ENCODE measurements around the gene FGFRL1. TPM values are rescaled to one million over a fixed set of nuclear protein-coding genes. Genes with fewer than 3 reads are reported as not detected.
A peak's percentile ranks its signal among the peaks of the same experiment; 100 is the strongest.

The FGFRL1 gene
- total RNA-seq, 6 experiments from 2014 or later: 27.9 to 60.1 (median 45.7) TPM

DNA sequence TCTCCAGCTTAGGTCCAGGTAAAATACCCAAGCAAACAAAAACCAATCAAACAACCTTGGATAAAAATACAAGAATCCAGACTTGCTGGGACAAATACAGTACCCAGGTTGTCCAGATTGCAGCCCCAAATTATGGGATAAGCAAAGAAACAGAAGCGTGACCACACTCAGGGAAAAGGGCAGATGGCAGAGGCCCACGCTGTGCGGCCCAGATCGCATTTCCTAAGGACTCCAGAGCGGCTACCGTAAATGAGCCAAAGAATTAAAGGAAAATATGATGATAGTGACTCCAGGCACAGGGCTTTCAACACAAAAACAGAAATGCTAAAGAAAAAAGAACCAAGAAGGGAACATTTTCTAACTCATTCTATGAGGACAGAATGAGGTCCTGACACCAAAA lies 50.3 kb downstream of the FGFRL1 start:
- no peaks in the 10 kb centered on the region for H3K9me3 ChIP-seq
- DNase-seq (peak in 1 of 3 donors; percentile 5), ATAC-seq (no peak)
- TF ChIP-seq, protein P1, sequence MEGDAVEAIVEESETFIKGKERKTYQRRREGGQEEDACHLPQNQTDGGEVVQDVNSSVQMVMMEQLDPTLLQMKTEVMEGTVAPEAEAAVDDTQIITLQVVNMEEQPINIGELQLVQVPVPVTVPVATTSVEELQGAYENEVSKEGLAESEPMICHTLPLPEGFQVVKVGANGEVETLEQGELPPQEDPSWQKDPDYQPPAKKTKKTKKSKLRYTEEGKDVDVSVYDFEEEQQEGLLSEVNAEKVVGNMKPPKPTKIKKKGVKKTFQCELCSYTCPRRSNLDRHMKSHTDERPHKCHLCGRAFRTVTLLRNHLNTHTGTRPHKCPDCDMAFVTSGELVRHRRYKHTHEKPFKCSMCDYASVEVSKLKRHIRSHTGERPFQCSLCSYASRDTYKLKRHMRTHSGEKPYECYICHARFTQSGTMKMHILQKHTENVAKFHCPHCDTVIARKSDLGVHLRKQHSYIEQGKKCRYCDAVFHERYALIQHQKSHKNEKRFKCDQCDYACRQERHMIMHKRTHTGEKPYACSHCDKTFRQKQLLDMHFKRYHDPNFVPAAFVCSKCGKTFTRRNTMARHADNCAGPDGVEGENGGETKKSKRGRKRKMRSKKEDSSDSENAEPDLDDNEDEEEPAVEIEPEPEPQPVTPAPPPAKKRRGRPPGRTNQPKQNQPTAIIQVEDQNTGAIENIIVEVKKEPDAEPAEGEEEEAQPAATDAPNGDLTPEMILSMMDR (IDR thresholded peaks at IDR 0.05): no peak
- TF ChIP-seq POLR2A (IDR thresholded peaks at IDR 0.05): no peak
- H3K4me1 ChIP-seq: no peaks in the 10 kb centered on the region
- intact Hi-C loops (cut with DNase I): no loop called here
- no peak overlapping the region for H3K4me3 ChIP-seq
- no peak overlapping the region for H3K27ac ChIP-seq
- peaks cover 0 to 4% of the 10 kb centered on the region in 2 donors for H3K27me3 ChIP-seq
- H3K36me3 ChIP-seq: no peaks in the 10 kb centered on the region
- WGBS (ENCODE audit: insufficient coverage, low coverage, low lambda C conversion rate, missing lambda C conversion rate): 88% methylated on average over 6 of the region's 6 CpGs

DNA sequence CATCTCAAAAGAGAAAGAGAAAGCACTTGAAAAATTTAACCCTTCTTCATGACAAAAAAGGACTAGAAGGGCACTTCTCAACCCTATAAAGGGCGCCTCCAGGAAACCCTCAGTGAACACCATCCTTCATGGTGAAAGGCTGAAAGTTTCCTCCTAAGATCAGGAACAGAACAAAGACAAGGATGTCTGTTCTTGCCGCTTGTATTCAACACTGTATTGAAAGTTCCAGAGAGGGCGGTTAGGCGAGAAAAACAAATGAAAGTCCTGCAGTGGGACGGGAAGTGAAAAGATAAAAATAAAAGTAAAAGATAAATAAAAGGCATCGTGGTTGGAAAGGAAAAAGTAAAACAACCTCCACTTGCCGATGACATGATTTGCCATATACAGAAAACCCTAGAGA lies 51.0 kb downstream of the FGFRL1 start:
- Histone ChIP-seq H3K27ac (no peak overlapping the region), H3K9me3 (no peaks in the 10 kb centered on the region), H3K27me3 (peaks cover 0 to 4% of the 10 kb centered on the region in 2 donors), H3K4me3 (no peak overlapping the region), H3K36me3 (no peaks in the 10 kb centered on the region), H3K4me1 (no peaks in the 10 kb centered on the region)
- 50% methylated on average over 7 of the region's 7 CpGs for WGBS (ENCODE audit: insufficient coverage, low coverage, low lambda C conversion rate, missing lambda C conversion rate)
- ATAC-seq: no peak
- TF ChIP-seq, protein P1 (IDR thresholded peaks at IDR 0.05): no peak
- no peak for TF ChIP-seq POLR2A (IDR thresholded peaks at IDR 0.05)
- intact Hi-C loops (cut with DNase I): no loop called here
- DNase-seq: no peak

DNA sequence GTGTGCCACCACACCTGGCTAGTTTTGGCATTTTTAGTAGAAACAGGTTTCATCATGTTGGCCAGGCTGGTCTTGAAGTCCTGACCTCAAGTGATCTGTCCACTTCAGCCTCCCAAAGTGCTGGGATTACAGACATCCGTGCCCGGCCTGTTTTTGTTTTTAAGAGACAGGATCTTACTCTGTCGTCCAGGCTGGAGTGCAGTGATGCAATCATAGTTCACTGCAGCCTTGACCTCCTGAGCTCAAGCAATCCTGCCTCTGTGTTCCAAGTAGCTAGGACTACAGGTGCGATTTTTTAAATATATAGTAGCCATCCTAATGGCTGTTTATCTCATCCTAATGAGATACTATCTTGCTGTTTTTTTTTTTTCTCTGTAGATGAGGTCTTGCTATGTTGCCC lies 54.3 kb downstream of the FGFRL1 start:
- 21% methylated on average over 2 of the region's 4 CpGs for WGBS (ENCODE audit: insufficient coverage, low coverage, low lambda C conversion rate, missing lambda C conversion rate)
- peaks cover 0 to 4% of the 10 kb centered on the region in 2 donors for H3K27me3 ChIP-seq
- DNase-seq (no peak), ATAC-seq (peak in 1 of 4 donors; percentile 50)
- TF ChIP-seq, protein P1 (IDR thresholded peaks at IDR 0.05): no peak
- no peak for TF ChIP-seq POLR2A (IDR thresholded peaks at IDR 0.05)
- no peaks in the 10 kb centered on the region for H3K9me3 ChIP-seq
- no peaks in the 10 kb centered on the region for H3K36me3 ChIP-seq
- H3K4me1 ChIP-seq: no peaks in the 10 kb centered on the region
- no peak overlapping the region for H3K4me3 ChIP-seq
- intact Hi-C loops (cut with DNase I): no loop called here
- H3K27ac ChIP-seq: no peak overlapping the region

DNA sequence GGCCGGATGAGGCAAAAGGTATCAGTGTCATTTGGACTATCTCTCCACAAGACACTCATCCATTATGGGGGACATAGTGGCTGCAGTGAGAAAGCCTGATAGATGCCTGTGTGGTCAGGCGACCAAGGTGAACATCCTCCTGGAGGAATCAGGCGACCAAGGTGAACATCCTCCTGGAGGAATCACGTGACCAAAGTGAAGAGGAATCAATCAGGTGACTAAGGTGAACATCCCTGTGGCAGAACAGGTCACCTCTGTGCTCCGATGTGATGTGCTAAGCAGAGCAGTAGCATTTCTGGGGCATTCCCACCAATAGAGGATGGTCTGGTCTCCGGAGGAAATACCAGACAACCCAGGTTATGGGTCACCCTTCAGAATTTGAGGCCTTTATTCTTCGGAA lies 58.0 kb downstream of the FGFRL1 start:
- Histone ChIP-seq H3K4me3 (no peak overlapping the region), H3K9me3 (no peaks in the 10 kb centered on the region), H3K4me1 (no peaks in the 10 kb centered on the region), H3K36me3 (no peaks in the 10 kb centered on the region), H3K27me3 (peaks cover 0 to 4% of the 10 kb centered on the region in 2 donors), H3K27ac (no peak overlapping the region)
- intact Hi-C loops (cut with DNase I): no loop called here
- DNase-seq (peak in 1 of 3 donors; percentile 9), ATAC-seq (no peak)
- 65% methylated on average over 7 of the region's 7 CpGs for WGBS (ENCODE audit: insufficient coverage, low coverage, low lambda C conversion rate, missing lambda C conversion rate)
- TF ChIP-seq, protein P1 (IDR thresholded peaks at IDR 0.05): no peak
- no peak for TF ChIP-seq POLR2A (IDR thresholded peaks at IDR 0.05)

All from right lobe of liver (tissue), 6 donors.